ENCODE results near the gene MYO3B.

DNA sequence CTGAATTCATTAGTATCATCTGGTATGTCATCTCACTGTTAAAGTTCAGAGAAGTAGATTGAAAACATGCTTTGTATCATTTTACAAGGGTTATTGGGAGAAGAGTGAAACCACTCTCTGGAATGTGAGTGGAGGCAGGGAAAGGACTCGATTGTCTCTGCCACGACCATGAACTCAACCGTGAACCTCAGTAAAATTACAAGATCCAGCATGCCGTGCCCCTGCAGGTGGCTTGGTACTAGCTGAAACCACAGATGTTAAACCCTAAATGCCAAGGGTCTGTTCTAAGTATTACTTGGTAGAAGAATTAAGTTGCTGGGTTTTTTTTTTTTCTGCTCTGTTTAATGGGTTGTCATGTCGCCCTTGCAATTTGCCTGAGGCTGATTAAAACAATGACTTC lies 197.2 kb downstream of the MYO3B start:
- TF ChIP-seq EP300 (IDR thresholded peaks at IDR 0.05): no peak
- TF ChIP-seq, protein P1, sequence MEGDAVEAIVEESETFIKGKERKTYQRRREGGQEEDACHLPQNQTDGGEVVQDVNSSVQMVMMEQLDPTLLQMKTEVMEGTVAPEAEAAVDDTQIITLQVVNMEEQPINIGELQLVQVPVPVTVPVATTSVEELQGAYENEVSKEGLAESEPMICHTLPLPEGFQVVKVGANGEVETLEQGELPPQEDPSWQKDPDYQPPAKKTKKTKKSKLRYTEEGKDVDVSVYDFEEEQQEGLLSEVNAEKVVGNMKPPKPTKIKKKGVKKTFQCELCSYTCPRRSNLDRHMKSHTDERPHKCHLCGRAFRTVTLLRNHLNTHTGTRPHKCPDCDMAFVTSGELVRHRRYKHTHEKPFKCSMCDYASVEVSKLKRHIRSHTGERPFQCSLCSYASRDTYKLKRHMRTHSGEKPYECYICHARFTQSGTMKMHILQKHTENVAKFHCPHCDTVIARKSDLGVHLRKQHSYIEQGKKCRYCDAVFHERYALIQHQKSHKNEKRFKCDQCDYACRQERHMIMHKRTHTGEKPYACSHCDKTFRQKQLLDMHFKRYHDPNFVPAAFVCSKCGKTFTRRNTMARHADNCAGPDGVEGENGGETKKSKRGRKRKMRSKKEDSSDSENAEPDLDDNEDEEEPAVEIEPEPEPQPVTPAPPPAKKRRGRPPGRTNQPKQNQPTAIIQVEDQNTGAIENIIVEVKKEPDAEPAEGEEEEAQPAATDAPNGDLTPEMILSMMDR (IDR thresholded peaks at IDR 0.05): no peak
- no peak for TF ChIP-seq POLR2AphosphoS5 (IDR thresholded peaks at IDR 0.05)
- TF ChIP-seq POLR2A (IDR thresholded peaks at IDR 0.05): no peak
